Measurements from ENCODE around the gene CCDC71.

Gene CCDC71

GRCh38 chr3:49174397-49174985 is 8.4 kb upstream of the CCDC71 start (continued):
- TF ChIP-seq CSDC2 (CRISPR knock-in tag; IDR thresholded peaks at IDR 0.05) = no peak
- TF ChIP-seq PATZ1 (CRISPR knock-in tag; IDR thresholded peaks at IDR 0.05; ENCODE audit: borderline replicate concordance) = no peak

DNA sequence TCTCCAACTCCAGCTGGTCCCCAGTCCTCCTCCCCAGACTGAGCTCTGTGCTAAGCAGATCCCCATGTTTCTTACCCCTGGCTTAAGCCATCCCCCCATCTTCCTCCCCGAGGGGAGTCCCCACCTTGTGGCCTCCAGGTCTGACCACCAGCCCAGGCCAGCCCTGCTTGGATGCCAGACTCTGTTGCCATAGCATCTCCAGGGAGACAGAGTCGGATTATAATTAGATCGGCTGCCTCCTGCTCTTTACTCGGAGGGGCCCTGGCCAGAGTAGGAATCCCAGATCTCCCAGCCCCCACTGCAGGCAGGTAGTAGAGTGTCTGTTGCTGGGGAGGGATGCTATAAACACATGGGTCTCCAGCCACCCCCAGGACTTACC is 7.7 kb upstream of the CCDC71 start:
- ATAC-seq = peak; percentile 14; the same call in 2 of the 3 replicates
- no peak for TF ChIP-seq RARB (CRISPR knock-in tag; IDR thresholded peaks at IDR 0.05)
- no peak for TF ChIP-seq TSHZ2 (CRISPR knock-in tag; IDR thresholded peaks at IDR 0.05)
- no peak for TF ChIP-seq TOX (CRISPR knock-in tag; IDR thresholded peaks at IDR 0.05; ENCODE audit: borderline replicate concordance)
- no peak for TF ChIP-seq BACH2 (CRISPR knock-in tag; IDR thresholded peaks at IDR 0.05; ENCODE audit: borderline replicate concordance)
- TF ChIP-seq SNAI2 (CRISPR knock-in tag; IDR thresholded peaks at IDR 0.05) = no peak

DNA sequence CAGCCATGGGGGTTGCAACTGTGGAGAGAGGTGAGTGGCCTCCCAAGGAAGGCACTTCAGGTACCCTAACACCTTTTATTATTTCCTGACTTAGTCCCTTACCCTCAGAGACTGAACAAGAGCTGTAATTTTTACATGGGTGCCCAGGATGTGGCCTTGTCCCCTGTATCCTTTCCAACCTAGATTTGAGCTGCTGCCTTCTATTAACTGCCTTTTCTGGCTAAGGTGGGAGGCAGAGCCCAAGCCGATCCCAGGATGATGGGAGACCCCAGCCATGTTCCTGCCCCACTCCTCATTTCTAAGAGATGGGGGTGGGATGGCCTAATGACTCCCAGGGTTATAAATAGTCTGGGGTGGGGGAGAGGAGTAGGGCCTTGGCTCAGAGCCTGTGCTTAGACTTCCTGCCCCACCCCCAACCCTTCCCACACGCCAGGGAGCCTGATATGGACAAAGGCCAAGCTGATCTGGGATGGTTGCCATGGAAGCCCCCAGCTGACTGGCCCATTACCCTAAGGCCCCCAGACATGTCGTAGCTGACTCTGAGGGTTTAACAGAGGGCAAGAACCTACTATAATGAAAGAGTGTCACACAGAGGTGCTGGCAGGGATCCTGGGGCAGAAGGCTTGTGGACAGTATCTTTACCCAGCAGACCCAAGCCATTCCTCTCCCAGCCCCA is 7.1 kb upstream of the CCDC71 start:
- TF ChIP-seq ZNF565 (CRISPR knock-in tag; conservative IDR thresholded peaks at IDR 0.05; ENCODE audit: low read depth) (no peak), TSHZ2 (CRISPR knock-in tag; IDR thresholded peaks at IDR 0.05) (peak; percentile 10; the same call in 1 of the 2 replicates)

GRCh38 chr3:49172551-49173041 is 6.5 kb upstream of the CCDC71 start:
- TF ChIP-seq ZNF565 (CRISPR knock-in tag; conservative IDR thresholded peaks at IDR 0.05; ENCODE audit: low read depth) (no peak), ZFP30 (CRISPR knock-in tag; IDR thresholded peaks at IDR 0.05) (no peak), OSR1 (CRISPR knock-in tag; IDR thresholded peaks at IDR 0.05) (no peak), SNAI2 (CRISPR knock-in tag; IDR thresholded peaks at IDR 0.05) (no peak), GLIS3 (CRISPR knock-in tag; IDR thresholded peaks at IDR 0.05) (no peak)
- no peak for ATAC-seq

More for the DNA sequence above, 7.1 kb upstream of the CCDC71 start:
- ATAC-seq = peak; percentile 4; the same call in 2 of the 3 replicates

DNA sequence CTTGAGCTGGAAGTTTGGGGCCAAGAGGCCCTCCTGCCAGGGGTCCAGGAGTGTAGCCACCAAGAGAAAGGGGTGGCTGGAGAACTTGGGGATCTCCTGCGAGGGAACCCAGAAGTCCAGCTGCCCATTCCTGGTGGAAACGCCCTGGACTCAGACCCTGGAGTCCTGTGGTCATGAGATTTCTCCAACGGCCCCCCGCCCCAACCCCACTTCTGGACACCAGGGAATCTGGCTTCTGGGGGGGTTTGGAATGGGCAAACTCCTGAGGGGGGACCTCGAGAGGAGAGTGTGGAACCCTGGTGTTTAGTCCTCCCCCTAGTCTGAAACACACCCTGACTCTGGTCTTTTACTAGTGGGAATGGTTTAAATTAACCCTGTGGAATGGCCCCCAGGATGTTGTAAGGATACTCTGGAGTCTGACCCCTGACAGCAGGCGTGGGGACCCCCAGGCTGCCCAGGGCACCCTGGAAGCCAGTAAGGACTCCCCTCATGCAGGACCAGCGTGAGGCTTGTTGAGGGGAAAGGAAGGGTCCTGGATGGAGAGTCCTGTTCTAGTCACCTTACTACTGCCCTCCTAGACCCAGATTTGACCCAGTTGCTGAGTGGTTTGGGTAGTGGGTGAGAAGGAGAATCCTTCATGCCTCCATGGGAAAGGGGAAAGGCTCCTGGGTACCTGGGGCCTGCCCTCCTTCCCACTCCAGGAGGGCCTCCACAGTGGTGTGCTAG is 5.8 kb upstream of the CCDC71 start:
- ATAC-seq = peak; percentile 2; the same call in 1 of the 3 replicates
- TF ChIP-seq CREB5 (CRISPR knock-in tag; IDR thresholded peaks at IDR 0.05; ENCODE audit: low read depth) (no peak), CSDC2 (CRISPR knock-in tag; IDR thresholded peaks at IDR 0.05) (no peak), TCF4 (CRISPR knock-in tag; IDR thresholded peaks at IDR 0.05; ENCODE audit: borderline replicate concordance) (no peak), ISL1 (CRISPR knock-in tag; IDR thresholded peaks at IDR 0.05) (no peak), GLIS3 (CRISPR knock-in tag; IDR thresholded peaks at IDR 0.05) (no peak), ZNF565 (CRISPR knock-in tag; conservative IDR thresholded peaks at IDR 0.05; ENCODE audit: low read depth) (no peak), PATZ1 (CRISPR knock-in tag; IDR thresholded peaks at IDR 0.05; ENCODE audit: borderline replicate concordance) (no peak), ZC3H10 (CRISPR knock-in tag; IDR thresholded peaks at IDR 0.05) (no peak), PPARA (CRISPR knock-in tag; IDR thresholded peaks at IDR 0.05; ENCODE audit: borderline replicate concordance) (no peak), ZFP3 (CRISPR knock-in tag; IDR thresholded peaks at IDR 0.05) (no peak), BACH2 (CRISPR knock-in tag; IDR thresholded peaks at IDR 0.05; ENCODE audit: borderline replicate concordance) (no peak), ESRRG (CRISPR knock-in tag; IDR thresholded peaks at IDR 0.05) (no peak)
- TF ChIP-seq, protein P1, sequence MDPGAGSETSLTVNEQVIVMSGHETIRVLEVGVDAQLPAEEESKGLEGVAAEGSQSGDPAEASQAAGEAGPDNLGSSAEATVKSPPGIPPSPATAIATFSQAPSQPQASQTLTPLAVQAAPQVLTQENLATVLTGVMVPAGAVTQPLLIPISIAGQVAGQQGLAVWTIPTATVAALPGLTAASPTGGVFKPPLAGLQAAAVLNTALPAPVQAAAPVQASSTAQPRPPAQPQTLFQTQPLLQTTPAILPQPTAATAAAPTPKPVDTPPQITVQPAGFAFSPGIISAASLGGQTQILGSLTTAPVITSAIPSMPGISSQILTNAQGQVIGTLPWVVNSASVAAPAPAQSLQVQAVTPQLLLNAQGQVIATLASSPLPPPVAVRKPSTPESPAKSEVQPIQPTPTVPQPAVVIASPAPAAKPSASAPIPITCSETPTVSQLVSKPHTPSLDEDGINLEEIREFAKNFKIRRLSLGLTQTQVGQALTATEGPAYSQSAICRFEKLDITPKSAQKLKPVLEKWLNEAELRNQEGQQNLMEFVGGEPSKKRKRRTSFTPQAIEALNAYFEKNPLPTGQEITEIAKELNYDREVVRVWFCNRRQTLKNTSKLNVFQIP (CRISPR knock-in tag; IDR thresholded peaks at IDR 0.05; ENCODE audit: borderline replicate concordance, low read depth) = no peak

Data from SK-N-SH treated with all-trans-retinoic acid at 6 μM for 48 hours (cell line).